Spinal cord (tissue), 10 donors: ENCODE results near the gene ULK1. TPM values are rescaled to one million over a fixed set of nuclear protein-coding genes. Genes with fewer than 3 reads are reported as not detected.

Experiments used
- DNase-seq, 6 donors: peaks; one replicate each; pipeline versions ENCODE4 v3.0.0 to v3.0.0-alpha.2; 2013 to 2015; ENCODE audit warnings: low spot score in 6 of 6, low read depth in 4 of 6
- H3K27ac ChIP-seq: one replicate; pipeline ENCODE4 v1.5.1; 2013; ENCODE audit warnings: low read depth, low read length, control low read depth
- H3K27me3 ChIP-seq: one replicate; pipeline ENCODE4 v1.6.1; 2013; ENCODE audit warnings: low read length; ENCODE audit not compliant: control insufficient read depth, insufficient read depth
- H3K36me3 ChIP-seq: one replicate; pipeline ENCODE4 v1.6.1; 2013; ENCODE audit warnings: low read length; ENCODE audit not compliant: control insufficient read depth, insufficient read depth
- H3K4me1 ChIP-seq: one replicate; pipeline ENCODE4 v1.6.1; 2013; ENCODE audit warnings: low read length; ENCODE audit not compliant: control insufficient read depth, insufficient read depth
- H3K4me3 ChIP-seq: one replicate; pipeline ENCODE4 v1.5.1; 2013; ENCODE audit warnings: low read depth, low read length, control low read depth
- H3K9me3 ChIP-seq: one replicate; pipeline ENCODE4 v1.6.1; 2013; ENCODE audit warnings: low read length; ENCODE audit not compliant: control insufficient read depth, insufficient read depth
- WGBS: methylation state at CpG from one replicate; pipeline ENCODE4 v1.1.5; 2013; ENCODE audit warnings: missing lambda C conversion rate; ENCODE audit not compliant: insufficient coverage; 5-methylcytosine and 5-hydroxymethylcytosine counted together
- polyA plus RNA-seq, 2 donors: library from polyadenylated mRNA; unstranded; fragments of 120-200 nt; gene quantifications; one replicate each; pipeline ENCODE4 v1.2.1, GENCODE V29; 2013; ENCODE audit not compliant: insufficient read length in 2 of 2
- small RNA-seq: library from RNA; depleted of rRNA; stranded (forward); fragments of <200 nt; gene quantifications from one replicate; pipeline ENCODE3, GENCODE V24; 2014; ENCODE audit warnings: low replicate concordance
- total RNA-seq, 2 donors: library from RNA; depleted of rRNA in 1 of 2; stranded (reverse); fragments of 120-200 nt in 1 of 2; fragments of >200 nt in 1 of 2; gene quantifications; one replicate each; pipeline versions ENCODE4 v1.2.3 to v1.2.4, GENCODE V29; 2013 to 2014
- donor health status: healthy.

ULK1 gene
- total and polyA plus RNA-seq, 4 donors = 10.0 to 50.0 (median 24.6) TPM

DNA sequence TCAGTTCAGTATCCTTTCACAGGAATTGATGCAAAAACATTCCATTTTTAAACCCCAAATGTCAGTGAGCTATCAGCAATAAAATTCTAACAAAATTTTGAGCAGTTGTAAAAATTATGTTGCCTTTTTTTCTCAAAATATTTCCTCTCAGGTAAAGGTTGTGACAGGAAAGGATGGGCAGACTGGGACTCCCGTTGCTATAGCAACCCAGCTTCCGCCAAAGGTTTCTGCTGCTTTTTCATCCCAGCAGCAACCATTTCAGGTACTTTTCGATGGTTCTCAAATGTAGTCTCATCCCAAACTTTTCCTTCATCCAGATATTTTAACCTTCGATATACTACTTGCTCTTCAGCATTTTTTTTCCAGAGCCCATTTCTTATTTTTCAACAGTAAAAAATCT is 69.0 kb downstream of the ULK1 start:
- Histone ChIP-seq H3K4me3 (no peak overlapping the region), H3K9me3 (no peaks in the 10 kb centered on the region), H3K4me1 (peaks cover 6% of the 10 kb centered on the region), H3K36me3 (peaks cover 22% of the 10 kb centered on the region), H3K27ac (no peak overlapping the region), H3K27me3 (no peaks in the 10 kb centered on the region)
- peak in 2 of 6 donors; percentile 20 to 66 for DNase-seq
- WGBS = 64% methylated on average over 3 of the region's 4 CpGs

DNA sequence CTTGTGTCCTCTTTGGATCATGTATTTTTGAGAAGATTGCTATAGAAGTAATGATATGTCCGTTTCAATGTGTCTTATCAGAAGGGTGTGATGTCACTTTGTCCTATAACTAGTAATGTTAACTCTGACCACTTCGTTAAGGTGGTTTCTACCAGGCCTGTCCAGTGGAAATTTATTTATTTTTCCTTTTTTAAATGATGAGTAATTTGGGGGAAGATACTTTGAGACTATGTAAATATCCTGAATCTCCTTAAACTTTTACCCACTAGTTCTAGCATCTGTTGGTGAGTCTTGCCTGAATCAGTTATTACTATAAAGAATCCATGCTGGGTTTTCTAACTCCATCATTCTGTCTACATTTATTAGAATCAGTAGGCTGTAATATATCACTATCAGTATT is 70.7 kb downstream of the ULK1 start:
- Histone ChIP-seq H3K9me3 (no peaks in the 10 kb centered on the region), H3K36me3 (peaks cover 18% of the 10 kb centered on the region), H3K4me1 (no peaks in the 10 kb centered on the region), H3K27me3 (no peaks in the 10 kb centered on the region), H3K27ac (no peak overlapping the region), H3K4me3 (no peak overlapping the region)
- no CpG with 5 or more reads among the region's 2 CpGs for WGBS
- no peak for DNase-seq

DNA sequence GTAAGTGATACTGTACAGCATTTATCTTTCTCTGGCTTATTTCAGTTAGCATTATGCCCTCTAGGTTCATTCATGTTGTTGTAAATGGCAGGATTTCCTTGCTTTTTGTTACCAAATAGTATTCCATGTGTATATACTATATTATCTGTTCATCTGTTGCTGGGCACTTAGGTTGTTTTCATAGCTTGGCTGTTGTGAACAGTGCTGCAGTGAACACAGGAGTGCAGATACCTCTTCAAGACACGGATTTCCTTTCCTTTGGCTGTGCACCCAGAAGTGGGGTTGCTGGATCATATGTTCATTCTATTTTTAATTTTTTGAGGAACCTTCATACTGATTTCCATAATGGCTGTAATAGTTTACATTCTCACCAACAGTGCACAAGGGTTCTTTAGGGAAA is 76.8 kb downstream of the ULK1 start:
- Histone ChIP-seq H3K27me3 (no peaks in the 10 kb centered on the region), H3K4me3 (no peak overlapping the region), H3K36me3 (peaks cover 7% of the 10 kb centered on the region), H3K27ac (no peak overlapping the region), H3K9me3 (no peaks in the 10 kb centered on the region), H3K4me1 (no peaks in the 10 kb centered on the region)
- WGBS = no CpG with 5 or more reads among the region's 1 CpG
- peak in 1 of 6 donors; percentile 37 for DNase-seq

Small RNAs within 50 kb of the gene (small RNA-seq; reads per million reads assigned to genes)
- gene AC131009.3 = not detected

Other genes starting within 250 kb of the ULK1 start
- gene SFSWAP, start 183.5 kb upstream of the ULK1 start, total RNA-seq = 10 to 100 TPM; 20.1 to 39.9 TPM
- 10 to 100 TPM; 54.3 to 78.6 TPM for gene SFSWAP, start 183.5 kb upstream of the ULK1 start, polyA plus RNA-seq
- 10 to 100 TPM; 16.5 to 22.8 TPM for gene MMP17, start 66.2 kb upstream of the ULK1 start, total RNA-seq
- gene MMP17, start 66.2 kb upstream of the ULK1 start, polyA plus RNA-seq = 10 to 100 TPM; 61.3 to 98.3 TPM
- gene PUS1, start 34.7 kb downstream of the ULK1 start, total RNA-seq = 1 to 10 TPM; 5.9 to 7.1 TPM
- gene PUS1, start 34.7 kb downstream of the ULK1 start, polyA plus RNA-seq = 10 to 100 TPM; 11.8 to 23.1 TPM
- 10 to 100 TPM; 14.4 to 19.2 TPM for gene EP400, start 55.3 kb downstream of the ULK1 start, total RNA-seq
- 10 to 100 TPM; 42.3 to 50.6 TPM for gene EP400, start 55.3 kb downstream of the ULK1 start, polyA plus RNA-seq
- gene DDX51, start 249.7 kb downstream of the ULK1 start, total RNA-seq = 1 to 10 TPM; 6.8 to 8.7 TPM
- 10 to 100 TPM; 25.0 to 35.8 TPM for gene DDX51, start 249.7 kb downstream of the ULK1 start, polyA plus RNA-seq
- 1 to 10 TPM; 6.1 to 7.9 TPM for gene NOC4L, start 249.8 kb downstream of the ULK1 start, total RNA-seq
- 10 to 100 TPM; 24.7 to 26.8 TPM for gene NOC4L, start 249.8 kb downstream of the ULK1 start, polyA plus RNA-seq